Neutrophil (primary cell): Measurements from ENCODE around the gene DGLUCY.

Experiments used
- H3K27ac ChIP-seq: fragments of 200-600 bp; sonication (generic); 2 replicates; pipeline ENCODE4 v1.5.1; 2016; ENCODE audit warnings: mild to moderate bottlenecking, moderate library complexity
- H3K27me3 ChIP-seq: fragments of 200-600 bp; sonication (generic); 2 replicates; pipeline ENCODE4 v1.6.0; 2016; ENCODE audit warnings: mild to moderate bottlenecking
- H3K36me3 ChIP-seq: fragments of 200-600 bp; sonication (generic); 2 replicates; pipeline ENCODE4 v1.5.1; 2017
- H3K4me1 ChIP-seq, 2 experiments: fragments of 200-600 bp in 1 of 2; sonication (generic) in 1 of 2; 1 replicate in 1 of 2; 2 replicates in 1 of 2; pipeline versions ENCODE4 v1.5.1 to v1.6.1; 2013 to 2016; ENCODE audit warnings: low read depth in 1 of 2, low read length in 1 of 2, mild to moderate bottlenecking in 1 of 2, moderate library complexity in 1 of 2; ENCODE audit not compliant: control insufficient read depth in 1 of 2, insufficient read depth in 1 of 2
- H3K4me3 ChIP-seq, 2 experiments: fragments of 200-600 bp in 1 of 2; sonication (generic) in 1 of 2; 1 replicate in 1 of 2; 2 replicates in 1 of 2; pipeline ENCODE4 v1.5.1; 2013 to 2016; ENCODE audit warnings: low read depth in 1 of 2, low read length in 1 of 2, mild to moderate bottlenecking in 1 of 2, moderate library complexity in 1 of 2
- H3K9me3 ChIP-seq: fragments of 200-600 bp; sonication (generic); 2 replicates; pipeline ENCODE4 v1.5.1; 2016
- TF ChIP-seq, protein P1 (sequence below): fragments of 200-600 bp; sonication (generic); IDR thresholded peaks from 2 replicates; pipeline ENCODE4 v1.5.1; 2016; ENCODE audit warnings: antibody characterized with exemption

The DGLUCY gene

DNA sequence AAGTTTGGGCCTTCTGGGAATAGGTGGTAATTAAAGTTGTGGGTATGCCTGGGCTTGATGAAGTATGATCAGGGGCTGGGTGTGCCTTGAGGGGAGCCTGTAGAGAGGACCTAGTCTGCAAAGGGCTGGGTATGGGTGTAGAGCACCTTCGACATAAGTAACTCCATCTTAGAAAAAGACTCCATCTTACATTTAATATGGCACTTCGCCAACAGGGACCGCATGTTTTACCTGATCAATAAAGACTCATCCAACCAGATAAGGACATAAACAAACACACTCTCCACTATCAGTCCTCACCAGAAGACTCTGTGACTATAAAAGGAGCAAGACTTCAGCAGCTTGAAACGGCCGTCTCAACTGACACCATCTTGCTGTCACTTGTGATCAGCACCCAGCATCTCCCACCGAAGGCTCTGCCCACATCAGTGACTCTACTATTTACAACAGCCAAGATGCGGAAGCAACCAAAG, 154.1 kb downstream of the DGLUCY start:
- H3K27me3 ChIP-seq: peaks cover 37% of the 10 kb centered on the region
- no peak overlapping the region for H3K27ac ChIP-seq
- peaks cover 11 to 12% of the 10 kb centered on the region in 2 experiments for H3K4me1 ChIP-seq
- H3K9me3 ChIP-seq: no peaks in the 10 kb centered on the region
- peaks cover 31% of the 10 kb centered on the region for H3K36me3 ChIP-seq
- TF ChIP-seq, protein P1, sequence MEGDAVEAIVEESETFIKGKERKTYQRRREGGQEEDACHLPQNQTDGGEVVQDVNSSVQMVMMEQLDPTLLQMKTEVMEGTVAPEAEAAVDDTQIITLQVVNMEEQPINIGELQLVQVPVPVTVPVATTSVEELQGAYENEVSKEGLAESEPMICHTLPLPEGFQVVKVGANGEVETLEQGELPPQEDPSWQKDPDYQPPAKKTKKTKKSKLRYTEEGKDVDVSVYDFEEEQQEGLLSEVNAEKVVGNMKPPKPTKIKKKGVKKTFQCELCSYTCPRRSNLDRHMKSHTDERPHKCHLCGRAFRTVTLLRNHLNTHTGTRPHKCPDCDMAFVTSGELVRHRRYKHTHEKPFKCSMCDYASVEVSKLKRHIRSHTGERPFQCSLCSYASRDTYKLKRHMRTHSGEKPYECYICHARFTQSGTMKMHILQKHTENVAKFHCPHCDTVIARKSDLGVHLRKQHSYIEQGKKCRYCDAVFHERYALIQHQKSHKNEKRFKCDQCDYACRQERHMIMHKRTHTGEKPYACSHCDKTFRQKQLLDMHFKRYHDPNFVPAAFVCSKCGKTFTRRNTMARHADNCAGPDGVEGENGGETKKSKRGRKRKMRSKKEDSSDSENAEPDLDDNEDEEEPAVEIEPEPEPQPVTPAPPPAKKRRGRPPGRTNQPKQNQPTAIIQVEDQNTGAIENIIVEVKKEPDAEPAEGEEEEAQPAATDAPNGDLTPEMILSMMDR: no peak
- no peak overlapping the region for H3K4me3 ChIP-seq

GRCh38 chr14:91269076-91269991, 155.5 kb downstream of the DGLUCY start:
- H3K4me1 ChIP-seq: peaks cover 13 to 15% of the 10 kb centered on the region in 2 experiments
- peaks cover 24% of the 10 kb centered on the region for H3K27me3 ChIP-seq
- H3K36me3 ChIP-seq: peaks cover 44% of the 10 kb centered on the region
- H3K9me3 ChIP-seq: no peaks in the 10 kb centered on the region
- no peak overlapping the region for H3K4me3 ChIP-seq
- TF ChIP-seq, protein P1: no peak
- no peak overlapping the region for H3K27ac ChIP-seq

DNA sequence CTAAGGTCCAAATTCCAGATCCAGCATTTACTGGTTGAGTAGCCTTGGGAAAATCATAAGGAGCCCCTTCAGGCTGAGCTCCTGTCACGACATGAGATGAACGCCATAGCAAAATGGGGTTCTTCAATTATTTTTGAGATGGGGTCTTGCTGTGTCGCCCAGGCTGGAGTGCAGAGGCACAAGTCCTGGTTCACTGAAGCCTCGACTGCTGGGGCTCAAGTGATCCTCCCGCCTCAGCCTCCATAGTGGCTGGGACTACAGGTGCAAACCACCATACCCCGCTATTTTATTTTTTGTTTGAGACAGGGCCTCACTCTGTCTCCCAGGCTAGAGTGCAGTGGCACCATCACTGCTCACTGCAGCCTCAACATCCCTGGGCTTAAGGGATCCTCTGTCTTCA, 156.3 kb downstream of the DGLUCY start:
- Histone ChIP-seq H3K4me1 (peaks cover 15 to 16% of the 10 kb centered on the region in 2 experiments), H3K9me3 (no peaks in the 10 kb centered on the region), H3K27me3 (peaks cover 15% of the 10 kb centered on the region), H3K36me3 (peaks cover 52% of the 10 kb centered on the region), H3K4me3 (no peak overlapping the region), H3K27ac (no peak overlapping the region)
- TF ChIP-seq, protein P1: no peak

GRCh38 chr14:91270619-91271018, 156.7 kb downstream of the DGLUCY start:
- Histone ChIP-seq H3K36me3 (peaks cover 52% of the 10 kb centered on the region), H3K4me1 (peaks cover 15 to 16% of the 10 kb centered on the region in 2 experiments), H3K9me3 (no peaks in the 10 kb centered on the region), H3K27ac (no peak overlapping the region), H3K27me3 (peaks cover 11% of the 10 kb centered on the region), H3K4me3 (no peak overlapping the region)
- TF ChIP-seq, protein P1: no peak

- peaks cover 59% of the 10 kb centered on the region for H3K36me3 ChIP-seq
- peaks cover 15 to 16% of the 10 kb centered on the region in 2 experiments for H3K4me1 ChIP-seq
- H3K27me3 ChIP-seq: peaks cover under 1% of the 10 kb centered on the region
- no peak overlapping the region for H3K4me3 ChIP-seq
- no peaks in the 10 kb centered on the region for H3K9me3 ChIP-seq
- TF ChIP-seq, protein P1: no peak
- H3K27ac ChIP-seq: no peak overlapping the region
Measured at GRCh38 chr14:91271639-91272038, 157.8 kb downstream of the DGLUCY start.
